T47D (cell line): ENCODE data around the gene IGF2BP3.

Experiments used
- DNase-seq, 2 experiments: peaks; one replicate each; pipeline versions ENCODE4 v3.0.0 to v3.0.0-alpha.2; 2011 to 2012; ENCODE audit warnings: low read depth in 1 of 2, low spot score in 1 of 2
- JUND ChIP-seq: IDR thresholded peaks from 2 replicates; pipeline ENCODE4 v1.6.1; 2012; ENCODE audit warnings: low read depth
- in situ Hi-C: cut with HindIII; loops from 2 replicates; pipeline ENCODE4 v1.10.0; 2016; ENCODE audit warnings: low sequenced_read_pairs, low pct_unique_long_range_greater_than_20kb

Gene IGF2BP3

GRCh38 chr7:23350466-23350865 is 119.8 kb downstream of the IGF2BP3 start:
- no peak for DNase-seq
- TF ChIP-seq JUND = no peak
- in situ Hi-C loops = no loop called here

GRCh38 chr7:23349484-23350157 is 120.7 kb downstream of the IGF2BP3 start:
- DNase-seq = no peak
- no peak for TF ChIP-seq JUND
- in situ Hi-C loops = no loop called here

- peak in 1 of 2 experiments; percentile 57 for DNase-seq
- in situ Hi-C loops = no loop called here
- no peak for TF ChIP-seq JUND
Measured at GRCh38 chr7:23347682-23348180, 122.6 kb downstream of the IGF2BP3 start.

GRCh38 chr7:23347033-23347681 is 123.1 kb downstream of the IGF2BP3 start:
- in situ Hi-C loops = no loop called here
- DNase-seq = no peak

GRCh38 chr7:23346316-23346715 is 124.0 kb downstream of the IGF2BP3 start:
- in situ Hi-C loops = no loop called here
- no peak for DNase-seq
- no peak for TF ChIP-seq JUND

More at GRCh38 chr7:23347033-23347681, 123.1 kb downstream of the IGF2BP3 start:
- TF ChIP-seq JUND = no peak

GRCh38 chr7:23345601-23346000 is 124.7 kb downstream of the IGF2BP3 start:
- no peak for DNase-seq
- in situ Hi-C loops = no loop called here
- TF ChIP-seq JUND = no peak

- in situ Hi-C loops = no loop called here
- no peak for TF ChIP-seq JUND
- DNase-seq = no peak
Measured at GRCh38 chr7:23343806-23344475, 126.3 kb downstream of the IGF2BP3 start.

GRCh38 chr7:23343102-23343501 is 127.2 kb downstream of the IGF2BP3 start:
- TF ChIP-seq JUND = no peak
- DNase-seq = no peak
- in situ Hi-C loops = no loop called here

GRCh38 chr7:23341846-23342598 is 128.3 kb downstream of the IGF2BP3 start:
- in situ Hi-C loops = no loop called here

GRCh38 chr7:23338863-23339262 is 131.4 kb downstream of the IGF2BP3 start:
- DNase-seq = peak in 1 of 2 experiments; percentile 48
- in situ Hi-C loops = no loop called here
- TF ChIP-seq JUND = no peak

More at GRCh38 chr7:23341846-23342598, 128.3 kb downstream of the IGF2BP3 start:
- no peak for DNase-seq
- TF ChIP-seq JUND = no peak

GRCh38 chr7:23338439-23338838 is 131.9 kb downstream of the IGF2BP3 start:
- no peak for DNase-seq
- in situ Hi-C loops = no loop called here
- TF ChIP-seq JUND = no peak

- TF ChIP-seq JUND = no peak
- in situ Hi-C loops = no loop called here
- no peak for DNase-seq
Measured at GRCh38 chr7:23337374-23337773, 132.9 kb downstream of the IGF2BP3 start.

- DNase-seq = no peak
- in situ Hi-C loops = no loop called here
- no peak for TF ChIP-seq JUND
Measured at GRCh38 chr7:23336799-23337283, 133.4 kb downstream of the IGF2BP3 start.
